NT2/D1 (cell line): ENCODE results near the gene CD276.

Source experiments
- SUZ12 ChIP-seq: IDR thresholded peaks from 2 replicates; pipeline ENCODE4 v1.6.1; 2011; ENCODE audit not compliant: insufficient read length, insufficient read depth; ENCODE audit errors: extremely low read depth
- YY1 ChIP-seq: IDR thresholded peaks from 2 replicates; pipeline ENCODE4 v1.6.1; 2011; ENCODE audit not compliant: insufficient read length, insufficient read depth
- ZNF274 ChIP-seq: IDR thresholded peaks from 2 replicates; pipeline ENCODE4 v1.6.1; 2011; ENCODE audit warnings: mild to moderate bottlenecking, low read depth, low read length

DNA sequence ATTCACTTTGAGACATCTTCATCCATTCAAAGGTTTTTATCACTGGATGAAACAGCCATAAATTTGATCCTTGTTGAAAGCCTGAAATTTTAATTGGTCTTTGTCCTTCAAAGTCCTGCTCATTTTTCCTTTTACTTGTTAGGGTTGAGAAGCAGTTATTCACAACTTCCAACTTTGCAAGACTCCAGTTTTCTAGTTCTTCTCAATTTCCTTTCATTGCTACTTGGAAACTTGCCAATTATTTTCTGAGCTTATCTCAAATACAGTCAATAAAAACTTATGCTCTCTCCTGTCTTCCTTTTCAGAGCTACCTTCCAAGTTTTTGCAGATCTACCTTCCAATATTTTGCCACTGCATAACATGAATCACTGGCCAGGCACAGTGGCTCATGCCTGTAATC is 23.7 kb upstream of the CD276 start:
- TF ChIP-seq SUZ12 = no peak
- TF ChIP-seq ZNF274 = no peak
- TF ChIP-seq YY1 = no peak
